ENCODE results near the gene AKAP13.

DNA sequence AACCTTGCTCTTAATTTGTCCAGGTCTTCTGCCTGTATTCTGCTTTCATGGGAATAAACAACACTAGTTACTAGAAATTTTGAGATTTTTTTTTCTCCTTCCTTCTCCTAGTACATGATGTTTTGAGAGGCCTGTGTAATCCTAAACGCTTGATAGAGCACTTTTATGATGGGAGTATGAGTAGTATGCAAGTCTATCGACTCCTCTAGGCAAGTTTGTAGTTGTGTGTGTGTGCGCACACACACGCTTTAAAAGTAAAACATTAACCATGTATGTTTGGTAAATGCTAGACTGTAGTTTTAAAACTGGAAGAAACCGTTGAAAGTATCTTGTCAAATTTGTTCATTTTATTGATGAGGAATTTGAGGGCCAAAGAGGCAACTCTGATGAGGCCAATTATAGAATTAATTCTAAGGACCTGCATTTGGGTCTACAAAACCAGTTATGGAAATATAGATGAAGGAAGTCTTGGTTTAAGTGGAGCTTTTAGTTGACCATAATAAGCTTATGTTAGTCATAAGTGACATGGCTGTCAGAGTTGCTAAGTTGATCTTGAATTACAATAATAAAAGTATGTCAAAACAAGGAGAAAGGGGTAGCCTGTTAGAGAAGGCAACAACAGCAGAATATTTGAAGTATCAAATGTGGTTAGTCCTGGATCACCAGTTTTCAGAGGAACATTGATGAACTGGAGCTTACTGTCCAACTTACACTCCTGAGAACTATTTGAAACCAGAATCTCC, 47.1 kb downstream of the AKAP13 start:
- TF ChIP-seq SP1 (IDR thresholded peaks at IDR 0.05), result no peak
- no peak for TF ChIP-seq SP1 (CRISPR knock-in tag; IDR thresholded peaks at IDR 0.05)
- TF ChIP-seq NFE2L1 (CRISPR knock-in tag; IDR thresholded peaks at IDR 0.05; ENCODE audit: borderline replicate concordance), result no peak
- TF ChIP-seq FOXA1 (IDR thresholded peaks at IDR 0.05), result no peak
- no peak for TF ChIP-seq FOXA1 (CRISPR knock-in tag; IDR thresholded peaks at IDR 0.05)
- no peak for TF ChIP-seq MAZ (IDR thresholded peaks at IDR 0.05; ENCODE audit: borderline replicate concordance, low read depth, low read length)
- TF ChIP-seq MAZ (CRISPR knock-in tag; IDR thresholded peaks at IDR 0.05; ENCODE audit: low read depth), result no peak
- TF ChIP-seq ZFP37 (CRISPR knock-in tag; IDR thresholded peaks at IDR 0.05; ENCODE audit: borderline replicate concordance), result no peak
- no peak for TF ChIP-seq ZNF547 (CRISPR knock-in tag; IDR thresholded peaks at IDR 0.05)
- no peak for TF ChIP-seq ZNF34 (CRISPR knock-in tag; IDR thresholded peaks at IDR 0.05; ENCODE audit: borderline replicate concordance)
- TF ChIP-seq, protein P1, sequence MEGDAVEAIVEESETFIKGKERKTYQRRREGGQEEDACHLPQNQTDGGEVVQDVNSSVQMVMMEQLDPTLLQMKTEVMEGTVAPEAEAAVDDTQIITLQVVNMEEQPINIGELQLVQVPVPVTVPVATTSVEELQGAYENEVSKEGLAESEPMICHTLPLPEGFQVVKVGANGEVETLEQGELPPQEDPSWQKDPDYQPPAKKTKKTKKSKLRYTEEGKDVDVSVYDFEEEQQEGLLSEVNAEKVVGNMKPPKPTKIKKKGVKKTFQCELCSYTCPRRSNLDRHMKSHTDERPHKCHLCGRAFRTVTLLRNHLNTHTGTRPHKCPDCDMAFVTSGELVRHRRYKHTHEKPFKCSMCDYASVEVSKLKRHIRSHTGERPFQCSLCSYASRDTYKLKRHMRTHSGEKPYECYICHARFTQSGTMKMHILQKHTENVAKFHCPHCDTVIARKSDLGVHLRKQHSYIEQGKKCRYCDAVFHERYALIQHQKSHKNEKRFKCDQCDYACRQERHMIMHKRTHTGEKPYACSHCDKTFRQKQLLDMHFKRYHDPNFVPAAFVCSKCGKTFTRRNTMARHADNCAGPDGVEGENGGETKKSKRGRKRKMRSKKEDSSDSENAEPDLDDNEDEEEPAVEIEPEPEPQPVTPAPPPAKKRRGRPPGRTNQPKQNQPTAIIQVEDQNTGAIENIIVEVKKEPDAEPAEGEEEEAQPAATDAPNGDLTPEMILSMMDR (CRISPR knock-in tag; IDR thresholded peaks at IDR 0.05), result no peak
- no peak for TF ChIP-seq ZBTB42 (CRISPR knock-in tag; IDR thresholded peaks at IDR 0.05)
- no peak for TF ChIP-seq SIN3A (IDR thresholded peaks at IDR 0.05; ENCODE audit: borderline replicate concordance, low read depth, low read length)
